22Rv1 (cell line): ENCODE data around the gene UBAP2.

Source experiments
- ZFX ChIP-seq: fragments of 450-650 bp; IDR thresholded peaks from 2 replicates; pipeline ENCODE4 v1.6.1; 2017; ENCODE audit warnings: antibody characterized with exemption, borderline replicate concordance
- TF ChIP-seq, protein P1 (sequence below): fragments of 450-650 bp; IDR thresholded peaks from 2 replicates; pipeline ENCODE4 v1.5.1; 2017; ENCODE audit warnings: mild to moderate bottlenecking

DNA sequence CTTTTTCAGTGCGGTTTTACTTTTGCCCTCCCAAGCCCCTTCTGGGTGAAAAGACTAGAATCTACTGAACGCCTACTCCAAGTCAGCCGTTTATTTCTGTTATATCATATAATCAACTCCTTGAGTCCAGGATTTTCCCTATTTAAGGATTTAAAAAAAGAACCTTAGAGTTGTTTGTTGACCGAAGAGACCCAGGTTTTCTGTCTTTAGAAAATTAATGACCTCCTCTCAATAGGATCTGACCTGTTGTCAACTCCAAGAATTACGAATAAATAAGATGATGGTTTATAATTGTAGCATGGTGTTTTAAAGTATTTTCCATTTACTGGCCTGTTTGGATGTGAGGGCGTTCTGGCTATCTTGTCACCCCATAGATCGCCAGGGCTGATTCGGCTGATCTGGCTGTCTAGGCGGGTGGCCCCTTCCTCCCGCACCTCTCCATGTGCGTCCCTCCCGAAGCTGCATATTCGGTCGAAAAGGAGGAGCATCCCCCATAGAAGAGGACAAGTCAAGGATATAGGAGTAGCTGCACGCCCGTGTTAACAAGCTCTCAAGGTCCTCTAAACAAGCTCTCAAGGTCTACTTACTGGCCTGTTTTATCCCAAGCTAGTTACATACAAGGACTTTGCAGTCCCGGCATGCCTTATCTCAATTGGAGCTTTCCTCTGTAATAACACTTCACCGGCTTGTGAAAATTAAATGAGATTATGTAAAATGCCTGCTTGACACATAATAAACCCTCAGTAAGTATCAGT, 1.1 kb upstream of the UBAP2 start:
- TF ChIP-seq, protein P1, sequence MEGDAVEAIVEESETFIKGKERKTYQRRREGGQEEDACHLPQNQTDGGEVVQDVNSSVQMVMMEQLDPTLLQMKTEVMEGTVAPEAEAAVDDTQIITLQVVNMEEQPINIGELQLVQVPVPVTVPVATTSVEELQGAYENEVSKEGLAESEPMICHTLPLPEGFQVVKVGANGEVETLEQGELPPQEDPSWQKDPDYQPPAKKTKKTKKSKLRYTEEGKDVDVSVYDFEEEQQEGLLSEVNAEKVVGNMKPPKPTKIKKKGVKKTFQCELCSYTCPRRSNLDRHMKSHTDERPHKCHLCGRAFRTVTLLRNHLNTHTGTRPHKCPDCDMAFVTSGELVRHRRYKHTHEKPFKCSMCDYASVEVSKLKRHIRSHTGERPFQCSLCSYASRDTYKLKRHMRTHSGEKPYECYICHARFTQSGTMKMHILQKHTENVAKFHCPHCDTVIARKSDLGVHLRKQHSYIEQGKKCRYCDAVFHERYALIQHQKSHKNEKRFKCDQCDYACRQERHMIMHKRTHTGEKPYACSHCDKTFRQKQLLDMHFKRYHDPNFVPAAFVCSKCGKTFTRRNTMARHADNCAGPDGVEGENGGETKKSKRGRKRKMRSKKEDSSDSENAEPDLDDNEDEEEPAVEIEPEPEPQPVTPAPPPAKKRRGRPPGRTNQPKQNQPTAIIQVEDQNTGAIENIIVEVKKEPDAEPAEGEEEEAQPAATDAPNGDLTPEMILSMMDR = no peak
- TF ChIP-seq ZFX = no peak
